Mesodermal cell (in vitro differentiated cells): ENCODE data around the gene USP7.

ENCODE experiments used
- H3K27ac ChIP-seq: 2 replicates; pipeline ENCODE4 v1.7.0; 2013; ENCODE audit warnings: mild to moderate bottlenecking, low read depth, low read length, moderate library complexity; ENCODE audit not compliant: severe bottlenecking
- H3K36me3 ChIP-seq: 2 replicates; pipeline ENCODE4 v1.7.1; 2013; ENCODE audit warnings: mild to moderate bottlenecking, low read length, moderate library complexity; ENCODE audit not compliant: control insufficient read depth, insufficient read depth
- H3K4me1 ChIP-seq: one replicate; pipeline ENCODE4 v1.7.1; 2013; ENCODE audit warnings: mild to moderate bottlenecking, low read length; ENCODE audit not compliant: insufficient read depth, control insufficient read depth, poor library complexity, severe bottlenecking
- H3K4me3 ChIP-seq: 2 replicates; pipeline ENCODE4 v1.7.0; 2013; ENCODE audit warnings: low read length, control low read depth, mild to moderate bottlenecking; ENCODE audit not compliant: insufficient read depth, poor library complexity, severe bottlenecking; ENCODE audit errors: extremely low read depth
- H3K9me3 ChIP-seq: 2 replicates; pipeline ENCODE4 v1.7.1; 2013; ENCODE audit warnings: mild to moderate bottlenecking, low read length, moderate library complexity; ENCODE audit not compliant: control insufficient read depth
- WGBS, 2 experiments: methylation state at CpG; one replicate each; pipeline ENCODE4 v1.1.5; 2013; ENCODE audit warnings: missing lambda C conversion rate in 2 of 2; ENCODE audit not compliant: insufficient coverage in 2 of 2; 5-methylcytosine and 5-hydroxymethylcytosine counted together

Gene USP7

GRCh38 chr16:8941718-8942344 is 21.9 kb downstream of the USP7 start:
- Histone ChIP-seq H3K9me3 (no peaks in the 10 kb centered on the region), H3K4me1 (peaks cover 8% of the 10 kb centered on the region), H3K36me3 (no peaks in the 10 kb centered on the region), H3K4me3 (no peak overlapping the region), H3K27ac (no peak overlapping the region)
- 90 to 93% methylated on average over 8 to 9 of the region's 11 CpGs for WGBS, 2 experiments

- Histone ChIP-seq H3K9me3 (no peaks in the 10 kb centered on the region), H3K27ac (no peak overlapping the region), H3K4me3 (no peak overlapping the region), H3K36me3 (no peaks in the 10 kb centered on the region), H3K4me1 (no peaks in the 10 kb centered on the region)
- WGBS, 2 experiments, result 80 to 83% methylated on average over 1 of the region's 4 CpGs
Measured at GRCh38 chr16:8937803-8938202, 25.9 kb downstream of the USP7 start.

DNA sequence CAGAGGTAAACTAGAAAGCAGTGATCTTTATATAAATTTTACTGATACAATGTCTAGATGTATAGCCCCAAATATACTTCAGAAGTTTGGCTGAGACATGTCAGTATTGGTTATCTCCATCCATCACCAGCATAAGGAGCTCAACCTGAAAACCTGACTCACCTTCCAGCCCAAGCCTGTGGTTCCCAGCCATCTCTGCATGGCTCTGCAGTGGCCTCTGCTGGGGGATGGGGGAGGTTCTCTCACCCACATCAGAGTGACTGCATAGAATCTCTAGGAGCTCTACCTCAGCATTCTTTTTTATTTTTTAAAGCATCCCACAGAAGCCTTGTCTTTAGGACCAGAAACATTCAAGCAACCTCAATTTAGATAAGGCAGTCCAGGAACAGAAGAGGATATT is 27.3 kb downstream of the USP7 start:
- H3K27ac ChIP-seq, result no peak overlapping the region
- no peaks in the 10 kb centered on the region for H3K4me1 ChIP-seq
- H3K9me3 ChIP-seq, result no peaks in the 10 kb centered on the region

DNA sequence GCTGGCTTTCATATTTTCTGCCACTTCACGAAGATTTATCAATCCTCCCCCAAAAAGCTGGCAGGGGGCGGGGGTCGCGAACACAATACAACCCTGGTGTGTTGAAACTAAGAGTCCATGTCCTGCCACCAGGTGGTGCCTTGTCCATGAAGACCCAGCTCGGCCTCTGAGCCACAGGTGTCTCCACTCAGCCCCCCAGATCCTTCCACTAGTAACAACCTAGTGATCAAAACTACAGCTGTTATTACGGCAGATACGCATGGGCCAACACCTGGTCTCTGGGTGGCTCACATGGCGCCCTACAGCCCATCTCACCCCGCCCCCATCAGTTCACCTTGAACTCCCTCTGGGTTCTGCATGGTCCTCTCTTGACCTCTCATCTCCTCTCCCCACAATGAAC is 27.7 kb downstream of the USP7 start:
- no peaks in the 10 kb centered on the region for H3K36me3 ChIP-seq
- no peaks in the 10 kb centered on the region for H3K9me3 ChIP-seq
- H3K4me1 ChIP-seq, result no peaks in the 10 kb centered on the region
- no peak overlapping the region for H3K4me3 ChIP-seq
- no peak overlapping the region for H3K27ac ChIP-seq
- 84 to 86% methylated on average over 8 to 9 of the region's 9 CpGs for WGBS, 2 experiments

More for the DNA sequence above, 27.3 kb downstream of the USP7 start:
- Histone ChIP-seq H3K4me3 (no peak overlapping the region), H3K36me3 (no peaks in the 10 kb centered on the region)

- WGBS, 2 experiments, result 87 to 90% methylated on average over 2 to 3 of the region's 6 CpGs
- no peak overlapping the region for H3K4me3 ChIP-seq
- H3K27ac ChIP-seq, result no peak overlapping the region
- no peaks in the 10 kb centered on the region for H3K4me1 ChIP-seq
- H3K9me3 ChIP-seq, result no peaks in the 10 kb centered on the region
- peaks cover 7% of the 10 kb centered on the region for H3K36me3 ChIP-seq
Measured at GRCh38 chr16:8934601-8935000, 29.1 kb downstream of the USP7 start.

DNA sequence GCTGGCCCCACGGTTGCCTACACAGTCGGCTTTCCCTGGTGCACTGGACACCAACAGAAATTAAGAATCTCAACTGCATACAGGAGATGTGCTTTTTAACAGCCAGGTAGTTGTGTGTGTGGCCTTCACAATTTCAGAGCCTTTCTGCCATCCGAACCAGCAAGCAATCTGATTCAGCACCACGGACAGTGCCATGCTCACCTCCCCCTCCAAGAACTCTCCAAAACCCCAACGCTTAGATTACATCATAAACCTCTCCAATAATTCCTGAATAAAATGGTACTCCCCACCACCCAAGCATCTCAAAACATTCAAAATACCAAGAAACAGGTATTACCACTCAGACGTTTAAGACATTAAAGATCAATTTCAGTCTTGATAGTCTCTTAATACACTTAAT is 31.8 kb downstream of the USP7 start:
- Histone ChIP-seq H3K9me3 (no peaks in the 10 kb centered on the region), H3K4me1 (no peaks in the 10 kb centered on the region), H3K27ac (no peak overlapping the region), H3K4me3 (no peak overlapping the region), H3K36me3 (peaks cover 34% of the 10 kb centered on the region)
- WGBS, 2 experiments, result 62 to 83% methylated on average over 3 to 4 of the region's 6 CpGs

- Histone ChIP-seq H3K36me3 (peaks cover 57% of the 10 kb centered on the region), H3K9me3 (no peaks in the 10 kb centered on the region), H3K4me3 (no peak overlapping the region), H3K27ac (no peak overlapping the region), H3K4me1 (no peaks in the 10 kb centered on the region)
- 92% methylated on average over 16 to 17 of the region's 17 CpGs for WGBS, 2 experiments
Measured at GRCh38 chr16:8929086-8929748, 34.5 kb downstream of the USP7 start.

DNA sequence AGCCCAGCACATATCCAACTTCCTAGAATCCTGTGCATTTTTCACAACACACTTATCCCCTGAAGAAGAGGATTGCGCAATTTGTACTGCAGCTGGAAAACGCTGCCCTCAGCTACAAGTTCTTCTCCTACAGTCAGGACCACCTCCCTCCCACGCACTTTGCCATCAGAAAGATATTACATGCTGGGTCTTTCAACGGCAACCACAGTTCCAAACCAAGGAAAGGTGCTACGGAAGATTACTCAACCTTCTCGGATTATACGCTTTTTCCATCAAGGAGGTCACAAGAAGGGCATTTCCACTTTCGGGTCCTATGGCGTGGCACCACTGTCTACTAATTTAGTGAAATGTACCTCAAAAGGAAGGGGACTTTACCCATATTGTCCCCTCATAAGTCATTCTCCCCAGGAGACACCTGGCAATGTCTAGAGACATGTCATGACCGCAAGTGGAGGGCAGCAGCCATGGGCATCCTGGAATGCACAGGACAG is 35.2 kb downstream of the USP7 start:
- WGBS, 2 experiments, result 97 to 98% methylated on average over 9 to 10 of the region's 10 CpGs
- H3K27ac ChIP-seq, result no peak overlapping the region
- peaks cover 63% of the 10 kb centered on the region for H3K36me3 ChIP-seq
- no peaks in the 10 kb centered on the region for H3K9me3 ChIP-seq
- H3K4me1 ChIP-seq, result no peaks in the 10 kb centered on the region
- H3K4me3 ChIP-seq, result no peak overlapping the region

- H3K27ac ChIP-seq, result no peak overlapping the region
- H3K4me3 ChIP-seq, result no peak overlapping the region
- no peaks in the 10 kb centered on the region for H3K4me1 ChIP-seq
- WGBS, 2 experiments, result 97 to 99% methylated on average over 9 to 10 of the region's 11 CpGs
- H3K9me3 ChIP-seq, result no peaks in the 10 kb centered on the region
- peaks cover 80% of the 10 kb centered on the region for H3K36me3 ChIP-seq
Measured at GRCh38 chr16:8926827-8927226, 36.9 kb downstream of the USP7 start.

- Histone ChIP-seq H3K27ac (no peak overlapping the region), H3K36me3 (peaks cover 94% of the 10 kb centered on the region), H3K4me1 (peaks cover 3% of the 10 kb centered on the region), H3K4me3 (no peak overlapping the region), H3K9me3 (no peaks in the 10 kb centered on the region)
- 94 to 96% methylated on average over 6 to 7 of the region's 7 CpGs for WGBS, 2 experiments
Measured at GRCh38 chr16:8925455-8925854, 38.3 kb downstream of the USP7 start.

DNA sequence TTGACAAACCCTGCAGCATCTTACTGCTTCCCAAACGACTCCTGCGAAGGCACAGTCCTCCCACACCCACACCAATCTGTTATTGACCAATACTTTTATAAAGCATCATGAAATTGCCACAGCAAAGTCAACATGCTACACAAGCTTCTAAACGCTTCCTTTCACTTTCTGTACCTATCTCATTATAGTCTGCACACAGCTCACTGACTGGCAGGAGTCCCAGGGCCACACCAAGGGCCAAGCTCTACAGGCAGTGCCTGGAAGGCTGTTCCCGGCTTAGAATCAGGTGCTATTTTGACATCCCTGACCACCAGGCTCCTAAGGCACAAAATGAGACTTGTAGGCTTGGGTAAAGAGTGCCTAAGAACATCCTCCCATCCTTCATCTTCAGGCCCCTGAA is 39.5 kb downstream of the USP7 start:
- no peak overlapping the region for H3K27ac ChIP-seq
- 91 to 95% methylated on average over 3 to 4 of the region's 4 CpGs for WGBS, 2 experiments
- peaks cover 95% of the 10 kb centered on the region for H3K36me3 ChIP-seq
- no peaks in the 10 kb centered on the region for H3K9me3 ChIP-seq
- H3K4me3 ChIP-seq, result no peak overlapping the region
- peaks cover 3% of the 10 kb centered on the region for H3K4me1 ChIP-seq
